Liver (tissue), 9 donors: ENCODE measurements around the gene RNF217. TPM values are rescaled to one million over a fixed set of nuclear protein-coding genes. Genes with fewer than 3 reads are reported as not detected.
"Not testable (repeated sequence)": the region's sequence is repeated elsewhere in the genome, so short reads cannot be mapped to it uniquely, and the experiment has no call there.

Experiments
- DNase-seq: peaks from one replicate; pipeline ENCODE4 v3.0.0-alpha.2; 2017; ENCODE audit warnings: low spot score
- H3K27ac ChIP-seq, 2 donors: one replicate each; pipeline ENCODE4 v1.7.0; 2013; ENCODE audit warnings: inconsistent platforms in 2 of 2, low read length in 2 of 2, control low read depth in 1 of 2, low read depth in 1 of 2, mild to moderate bottlenecking in 1 of 2
- H3K27me3 ChIP-seq, 4 donors: one replicate each; pipeline versions ENCODE4 v1.6.1 to v1.7.0; 2013; ENCODE audit warnings: low read length in 3 of 4, inconsistent platforms in 1 of 4, mild to moderate bottlenecking in 1 of 4, moderate library complexity in 1 of 4; ENCODE audit not compliant: control insufficient read depth in 4 of 4, insufficient read depth in 4 of 4
- H3K36me3 ChIP-seq, 4 donors: one replicate each; pipeline versions ENCODE4 v1.6.1 to v1.7.0; 2013; ENCODE audit warnings: low read length in 3 of 4, mild to moderate bottlenecking in 3 of 4, low read depth in 1 of 4, moderate library complexity in 1 of 4; ENCODE audit not compliant: control insufficient read depth in 4 of 4, insufficient read depth in 3 of 4
- H3K4me1 ChIP-seq, 4 donors: one replicate each; pipeline versions ENCODE4 v1.6.1 to v1.7.0; 2013; ENCODE audit warnings: low read length in 3 of 4, mild to moderate bottlenecking in 3 of 4, moderate library complexity in 1 of 4; ENCODE audit not compliant: control insufficient read depth in 4 of 4, insufficient read depth in 4 of 4
- H3K4me3 ChIP-seq, 3 donors: one replicate each; pipeline versions ENCODE4 v1.6.1 to v1.7.0; 2013; ENCODE audit warnings: low read length in 3 of 3, control low read depth in 1 of 3, low read depth in 1 of 3, mild to moderate bottlenecking in 1 of 3
- H3K9ac ChIP-seq, 2 donors: one replicate each; pipeline ENCODE4 v1.7.0; 2013; ENCODE audit warnings: low read length in 2 of 2, mild to moderate bottlenecking in 2 of 2, moderate library complexity in 2 of 2, control low read depth in 1 of 2, low read depth in 1 of 2
- H3K9me3 ChIP-seq, 4 donors: one replicate each; pipeline versions ENCODE4 v1.6.1 to v1.7.0; 2013; ENCODE audit warnings: low read length in 3 of 4; ENCODE audit not compliant: control insufficient read depth in 4 of 4
- FOXA2 ChIP-seq: IDR thresholded peaks from 2 replicates; pipeline ENCODE4 v1.6.1; 2016; ENCODE audit warnings: antibody characterized with exemption
- HNF4A ChIP-seq, 2 donors: conservative IDR thresholded peaks; 2 replicates each; pipeline ENCODE4 v1.6.1; 2016; ENCODE audit warnings: antibody characterized with exemption in 2 of 2, mild to moderate bottlenecking in 2 of 2
- HNF4G ChIP-seq: IDR thresholded peaks from 2 replicates; pipeline ENCODE4 v1.6.1; 2016; ENCODE audit warnings: antibody characterized with exemption
- NR2F2 ChIP-seq: IDR thresholded peaks from 2 replicates; pipeline ENCODE4 v1.6.1; 2016; ENCODE audit warnings: antibody characterized with exemption
- REST ChIP-seq: IDR thresholded peaks from 2 replicates; pipeline ENCODE4 v1.6.1; 2016; ENCODE audit warnings: antibody characterized with exemption, mild to moderate bottlenecking
- SP1 ChIP-seq: IDR thresholded peaks from 2 replicates; pipeline ENCODE4 v1.6.1; 2018; ENCODE audit warnings: antibody characterized with exemption, mild to moderate bottlenecking
- ZBTB33 ChIP-seq: IDR thresholded peaks from 2 replicates; pipeline ENCODE4 v1.6.1; 2016; ENCODE audit warnings: antibody characterized with exemption
- WGBS: extraction: QIAGEN DNeasy Blood & Tissue Kit; methylation state at CpG from one replicate; pipeline ENCODE4 v1.1.7; 2013; 5-methylcytosine and 5-hydroxymethylcytosine counted together
- polyA plus RNA-seq, 2 donors: library from polyadenylated mRNA; stranded (reverse) in 1 of 2; unstranded in 1 of 2; fragments of 200-250 nt in 1 of 2; fragments of >200 nt in 1 of 2; fragmentation: Nextera tagmentation in 1 of 2; extraction: Ambion mirVana in 1 of 2; gene quantifications; one replicate each; pipeline versions ENCODE4 v1.2.1 to v1.2.3, GENCODE V29; 2013 to 2015
- total RNA-seq, 2 donors: library from RNA; depleted of rRNA; stranded (reverse); fragments of >200 nt; gene quantifications; one replicate each; pipeline ENCODE4 v1.2.3, GENCODE V29; 2014
- donor health status: healthy.
- donor health status: healthy.
- donor health status: healthy.
- donor health status: healthy.
- donor health status: healthy.

RNF217 gene
- total and polyA plus RNA-seq, 4 donors, result 2.3 to 18.3 (median 4.1) TPM

- TF ChIP-seq FOXA2 (no peak), HNF4G (no peak), REST (no peak)
Observed at GRCh38 chr6:125030969-125031368, 68.7 kb downstream of the RNF217 start (continued).

DNA sequence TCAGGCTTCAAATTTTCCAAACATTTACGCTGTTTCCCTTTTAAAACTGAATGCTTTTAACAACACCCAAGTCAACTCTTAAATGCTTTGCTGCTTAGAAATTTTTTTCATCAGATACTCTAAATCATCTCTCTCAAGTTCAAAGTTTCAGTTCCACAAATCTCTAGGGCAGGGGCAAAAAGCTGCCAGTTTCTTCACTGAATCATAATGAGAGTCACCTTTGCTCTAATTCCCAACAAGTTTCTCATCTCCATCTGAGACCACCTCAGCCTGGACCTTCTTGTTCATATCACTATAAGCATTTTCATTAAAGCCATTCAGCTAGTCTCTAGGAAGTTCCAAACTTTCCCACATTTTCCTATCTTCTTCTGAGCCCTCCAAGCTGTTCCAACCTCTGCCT is 69.1 kb downstream of the RNF217 start:
- Histone ChIP-seq H3K27ac (no peak overlapping the region), H3K36me3 (no peaks in the 10 kb centered on the region), H3K4me3 (no peak overlapping the region), H3K9ac (no peak overlapping the region), H3K9me3 (no peaks in the 10 kb centered on the region), H3K27me3 (no peaks in the 10 kb centered on the region), H3K4me1 (no peaks in the 10 kb centered on the region)
- 98% methylated on average over 1 of the region's 1 CpG for WGBS
- no peak for TF ChIP-seq NR2F2
- no peak for TF ChIP-seq SP1
- no peak for TF ChIP-seq HNF4A (conservative IDR thresholded peaks at IDR 0.05)
- no peak for TF ChIP-seq ZBTB33
- no peak for DNase-seq

GRCh38 chr6:125034929-125035328 is 72.7 kb downstream of the RNF217 start:
- not testable (repeated sequence) for H3K27ac ChIP-seq, H3K36me3 ChIP-seq, H3K9me3 ChIP-seq, H3K9ac ChIP-seq, H3K4me3 ChIP-seq, H3K27me3 ChIP-seq, DNase-seq, H3K4me1 ChIP-seq

DNA sequence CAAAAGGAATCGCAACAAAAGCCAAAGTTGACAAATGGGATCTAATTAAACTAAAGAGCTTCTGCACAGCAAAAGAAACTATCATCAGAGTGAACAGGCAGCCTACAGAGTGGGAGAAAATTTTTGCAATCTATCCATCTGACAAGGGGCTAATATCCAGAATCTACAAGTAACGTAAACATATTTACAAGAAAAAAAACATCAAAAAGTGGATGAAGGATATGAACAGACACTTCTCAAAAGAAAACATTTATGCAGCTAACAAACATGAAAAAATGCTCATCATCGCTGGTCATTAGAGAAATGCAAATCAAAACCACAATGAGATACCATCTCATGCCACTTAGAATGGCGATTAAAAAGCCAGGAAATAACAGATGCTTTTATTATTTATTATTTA is 74.2 kb downstream of the RNF217 start:
- H3K4me3 ChIP-seq, result not testable (repeated sequence)

More for the DNA sequence above, 74.2 kb downstream of the RNF217 start:
- not testable (repeated sequence) for H3K9me3 ChIP-seq, DNase-seq, H3K9ac ChIP-seq, H3K27ac ChIP-seq, H3K4me1 ChIP-seq, H3K36me3 ChIP-seq, H3K27me3 ChIP-seq
- 98% methylated on average over 4 of the region's 4 CpGs for WGBS
